ENCODE results near the gene CCDC188. TPM values are rescaled to one million over a fixed set of nuclear protein-coding genes. Genes with fewer than 3 reads are reported as not detected.

The CCDC188 gene
- total and polyA plus RNA-seq, 2 donors (not counting 1 experiment from before 2014, with no cell fraction given) = not detected

- no peaks in the 10 kb centered on the region for H3K79me2 ChIP-seq (ENCODE audit: control insufficient read depth, insufficient read depth, low read length)
- no peak overlapping the region for H3K4me3 ChIP-seq (ENCODE audit: control extremely low read depth in 1 of 5, extremely low read depth in 1 of 5, insufficient read depth in 1 of 5, low read depth in 2 of 5, low read length in 4 of 5)
- Mint-ChIP-seq H3K27me3 (no peaks in the 10 kb centered on the region), H3K27ac (no peak overlapping the region), H3K4me1 (no peaks in the 10 kb centered on the region), H3K9me3 (ENCODE audit: insufficient read depth) (no peaks in the 10 kb centered on the region), H3K4me3 (no peak overlapping the region)
- no peak for ATAC-seq (ENCODE audit: low read depth)
- no peak overlapping the region for H3K27ac ChIP-seq (ENCODE audit: low read length in 2 of 2)
- no peaks in the 10 kb centered on the region for H3K27me3 ChIP-seq (replicated peaks in 1 of 4; ENCODE audit: control extremely low read depth in 1 of 4, control insufficient read depth in 3 of 4, insufficient read depth in 4 of 4, low read length in 3 of 4)
- intact Hi-C loops (cut with micrococcal nuclease) = no loop called here
- no peaks in the 10 kb centered on the region for H3K4me1 ChIP-seq (ENCODE audit: control insufficient read depth in 2 of 2, insufficient read depth in 2 of 2, low read length in 2 of 2)
- H3K4me2 ChIP-seq (replicated peaks; ENCODE audit: low read depth, low read length, poor library complexity, severe bottlenecking) = no peak overlapping the region
- H3K9me3 ChIP-seq (ENCODE audit: control extremely low read depth in 1 of 3, control insufficient read depth in 2 of 3, insufficient read depth in 1 of 3, low read length in 2 of 3) = no peaks in the 10 kb centered on the region
- no peak overlapping the region for H2AFZ ChIP-seq (ENCODE audit: insufficient read depth, low read depth, low read length, poor library complexity, severe bottlenecking)
- WGBS (ENCODE audit: insufficient coverage) = 81% methylated on average over 13 of the region's 13 CpGs
- DNase-seq = no peak
- no peaks in the 10 kb centered on the region for H4K20me1 ChIP-seq (ENCODE audit: control insufficient read depth, insufficient read depth, low read length, poor library complexity, severe bottlenecking)
- no peak overlapping the region for H3K9ac ChIP-seq (ENCODE audit: low read length)
- ChIA-PET POLR2A (no interaction called here), CTCF (no interaction called here)
- no peaks in the 10 kb centered on the region for H3K36me3 ChIP-seq (replicated peaks in 1 of 2; ENCODE audit: control extremely low read depth in 1 of 2, control insufficient read depth in 1 of 2, extremely low read depth in 1 of 2, insufficient read depth in 2 of 2, low read length in 1 of 2)
- no peak for TF ChIP-seq EZH2 (IDR thresholded peaks at IDR 0.05; ENCODE audit: borderline replicate concordance, insufficient read depth, low read depth, low read length, poor library complexity, severe bottlenecking)
- no peak for TF ChIP-seq CTCF (IDR thresholded peaks at IDR 0.05)
These were observed 29.4 kb upstream of the CCDC188 start for GRCh38 chr22:20180245-20180630.

DNA sequence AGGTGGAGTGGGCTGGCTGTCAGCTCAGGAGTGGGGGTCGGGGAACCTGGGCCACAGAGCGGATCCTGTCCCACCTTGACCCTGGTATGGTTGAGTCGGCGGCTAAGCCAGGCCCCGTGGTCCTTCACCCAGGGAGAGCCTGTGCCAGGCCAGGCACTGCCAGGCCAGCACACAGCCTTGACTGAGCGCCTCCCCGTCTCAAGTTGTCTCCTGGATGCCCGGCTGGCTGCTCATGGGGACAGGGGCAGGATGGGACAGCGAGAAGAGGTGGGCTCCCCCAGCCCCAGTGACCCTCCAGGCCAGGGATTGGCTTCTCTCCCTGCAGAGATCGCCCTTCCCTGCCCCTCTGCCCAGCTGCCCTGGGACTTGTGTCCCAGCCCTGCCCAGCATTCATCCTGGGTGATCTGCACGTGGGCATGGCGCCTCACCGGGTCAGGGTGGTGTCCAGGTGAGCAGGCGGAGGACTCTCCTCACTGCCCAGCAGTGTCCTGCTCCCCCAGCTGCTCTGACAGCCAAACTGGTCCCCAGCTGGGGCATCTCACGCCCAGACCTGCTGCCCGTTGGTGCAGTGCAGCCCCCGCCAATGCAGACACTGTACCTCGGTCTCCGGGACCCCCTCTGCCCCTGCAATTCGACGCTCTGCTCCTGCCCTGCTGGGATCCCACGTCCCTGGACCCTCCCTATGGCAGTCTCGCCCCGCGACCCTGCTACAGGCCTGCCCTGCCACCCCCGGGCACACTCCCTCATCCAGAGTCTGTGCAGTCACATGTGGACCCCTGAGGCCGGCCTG lies 28.8 kb upstream of the CCDC188 start:
- H3K27ac Mint-ChIP-seq = no peak overlapping the region
- no peaks in the 10 kb centered on the region for H3K9me3 Mint-ChIP-seq (ENCODE audit: insufficient read depth)
- H3K4me1 Mint-ChIP-seq = no peaks in the 10 kb centered on the region
- H3K4me3 ChIP-seq (ENCODE audit: control extremely low read depth in 1 of 5, extremely low read depth in 1 of 5, insufficient read depth in 1 of 5, low read depth in 2 of 5, low read length in 4 of 5) = no peak overlapping the region
- no peak overlapping the region for H2AFZ ChIP-seq (ENCODE audit: insufficient read depth, low read depth, low read length, poor library complexity, severe bottlenecking)
- CTCF ChIA-PET = no interaction called here
- H3K9me3 ChIP-seq (ENCODE audit: control extremely low read depth in 1 of 3, control insufficient read depth in 2 of 3, insufficient read depth in 1 of 3, low read length in 2 of 3) = no peaks in the 10 kb centered on the region
- no peak overlapping the region for H3K27ac ChIP-seq (ENCODE audit: low read length in 2 of 2)
- WGBS (ENCODE audit: insufficient coverage) = 93% methylated on average over 27 of the region's 27 CpGs
- no peaks in the 10 kb centered on the region for H3K27me3 ChIP-seq (replicated peaks in 1 of 4; ENCODE audit: control extremely low read depth in 1 of 4, control insufficient read depth in 3 of 4, insufficient read depth in 4 of 4, low read length in 3 of 4)
- H4K20me1 ChIP-seq (ENCODE audit: control insufficient read depth, insufficient read depth, low read length, poor library complexity, severe bottlenecking) = no peaks in the 10 kb centered on the region
- H3K4me2 ChIP-seq (replicated peaks; ENCODE audit: low read depth, low read length, poor library complexity, severe bottlenecking) = no peak overlapping the region
- ATAC-seq (ENCODE audit: low read depth) = no peak
- no peaks in the 10 kb centered on the region for H3K36me3 ChIP-seq (replicated peaks in 1 of 2; ENCODE audit: control extremely low read depth in 1 of 2, control insufficient read depth in 1 of 2, extremely low read depth in 1 of 2, insufficient read depth in 2 of 2, low read length in 1 of 2)
- no peak overlapping the region for H3K9ac ChIP-seq (ENCODE audit: low read length)
- POLR2A ChIA-PET = no interaction called here
- H3K4me1 ChIP-seq (ENCODE audit: control insufficient read depth in 2 of 2, insufficient read depth in 2 of 2, low read length in 2 of 2) = no peaks in the 10 kb centered on the region
- intact Hi-C loops (cut with micrococcal nuclease) = no loop called here
- H3K4me3 Mint-ChIP-seq = no peak overlapping the region
- TF ChIP-seq CTCF (IDR thresholded peaks at IDR 0.05) (no peak), EZH2 (IDR thresholded peaks at IDR 0.05; ENCODE audit: borderline replicate concordance, insufficient read depth, low read depth, low read length, poor library complexity, severe bottlenecking) (no peak)
- DNase-seq = no peak
- H3K79me2 ChIP-seq (ENCODE audit: control insufficient read depth, insufficient read depth, low read length) = no peaks in the 10 kb centered on the region
- no peaks in the 10 kb centered on the region for H3K27me3 Mint-ChIP-seq
